GM21390 (cell line): ENCODE data around the gene COL3A1.
A peak's percentile ranks its signal among the peaks of the same experiment; 100 is the strongest.

Experiments used
- ATAC-seq: cut with Tn5 transposase; IDR thresholded peaks from one replicate; pipeline ENCODE4 v1.9.1; 2021; ENCODE audit not compliant: unreplicated experiment

COL3A1 gene

GRCh38 chr2:188975497-188976102 is 1.4 kb downstream of the COL3A1 start:
- no peak for ATAC-seq

- ATAC-seq = no peak
These were observed 2.5 kb downstream of the COL3A1 start for GRCh38 chr2:188976545-188977268.

GRCh38 chr2:188977317-188977716 is 3.1 kb downstream of the COL3A1 start:
- ATAC-seq = no peak

- ATAC-seq = peak; percentile 81
These were observed 4.3 kb downstream of the COL3A1 start for GRCh38 chr2:188978291-188979081.

GRCh38 chr2:188979187-188980114 is 5.3 kb downstream of the COL3A1 start:
- peak; percentile 13 for ATAC-seq

- ATAC-seq = no peak
These were observed 9.4 kb downstream of the COL3A1 start for GRCh38 chr2:188983427-188984064.

- no peak for ATAC-seq
These were observed 9.9 kb downstream of the COL3A1 start for GRCh38 chr2:188984065-188984491.

- no peak for ATAC-seq
These were observed 10.5 kb downstream of the COL3A1 start for GRCh38 chr2:188984680-188985079.

- ATAC-seq = no peak
These were observed 12.7 kb downstream of the COL3A1 start for GRCh38 chr2:188986839-188987238.

GRCh38 chr2:188993247-188993646 is 19.1 kb downstream of the COL3A1 start:
- ATAC-seq = no peak

GRCh38 chr2:188997263-188997662 is 23.1 kb downstream of the COL3A1 start:
- no peak for ATAC-seq

GRCh38 chr2:189000221-189000620 is 26.0 kb downstream of the COL3A1 start:
- ATAC-seq = no peak

GRCh38 chr2:189002079-189002478 is 27.9 kb downstream of the COL3A1 start:
- no peak for ATAC-seq

- no peak for ATAC-seq
These were observed 34.5 kb downstream of the COL3A1 start for GRCh38 chr2:189008555-189009262.

GRCh38 chr2:189010536-189010935 is 36.4 kb downstream of the COL3A1 start:
- ATAC-seq = no peak

GRCh38 chr2:189012351-189012750 is 38.2 kb downstream of the COL3A1 start:
- no peak for ATAC-seq

GRCh38 chr2:189013031-189013430 is 38.9 kb downstream of the COL3A1 start:
- ATAC-seq = no peak

GRCh38 chr2:189013671-189014448 is 39.7 kb downstream of the COL3A1 start:
- ATAC-seq = no peak
